ENCODE results near the gene TASOR.
"Not testable (repeated sequence)": the region's sequence is repeated elsewhere in the genome, so short reads cannot be mapped to it uniquely, and the experiment has no call there.

TASOR gene

DNA sequence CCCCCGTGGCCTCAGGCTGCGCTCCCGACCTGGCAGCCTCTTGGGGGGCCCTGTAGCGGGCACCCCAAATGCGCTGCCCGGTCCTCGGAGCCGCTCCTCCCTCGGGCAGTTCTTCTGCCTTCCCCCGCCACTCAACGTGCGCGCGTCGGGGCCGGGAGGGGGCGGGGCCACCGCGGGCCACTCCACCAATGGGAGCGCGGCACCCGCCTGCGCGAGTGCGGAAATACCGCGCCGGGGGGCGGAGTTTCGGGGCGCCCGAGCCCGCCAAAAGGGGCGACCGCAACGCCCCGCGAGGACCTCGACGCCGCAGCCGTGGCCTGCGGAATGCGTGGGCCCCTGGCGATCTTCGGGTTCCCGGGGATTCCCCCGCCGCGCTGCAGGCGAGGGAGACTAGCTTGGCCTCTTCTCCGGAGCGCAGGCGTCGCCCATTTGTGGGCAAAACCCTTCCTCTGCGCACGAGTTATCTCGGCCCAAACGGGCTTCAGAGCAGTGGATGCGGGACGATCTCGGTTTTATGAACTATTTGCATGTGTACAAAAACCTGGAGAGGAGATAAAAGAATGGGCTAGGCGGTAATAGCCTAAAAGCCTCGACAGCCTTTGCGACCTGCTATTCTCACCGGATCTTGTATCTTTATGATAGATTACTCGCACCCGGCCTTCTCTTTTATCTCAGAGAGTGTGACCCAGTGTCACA lies at the start of gene TASOR:
Gene TASOR, minus strand, starts transcription at position 144 of the 696 bp plus-strand sequence. CDS start 259 bp downstream, outside the sequence.
- peak; percentile 89 for DNase-seq

DNA sequence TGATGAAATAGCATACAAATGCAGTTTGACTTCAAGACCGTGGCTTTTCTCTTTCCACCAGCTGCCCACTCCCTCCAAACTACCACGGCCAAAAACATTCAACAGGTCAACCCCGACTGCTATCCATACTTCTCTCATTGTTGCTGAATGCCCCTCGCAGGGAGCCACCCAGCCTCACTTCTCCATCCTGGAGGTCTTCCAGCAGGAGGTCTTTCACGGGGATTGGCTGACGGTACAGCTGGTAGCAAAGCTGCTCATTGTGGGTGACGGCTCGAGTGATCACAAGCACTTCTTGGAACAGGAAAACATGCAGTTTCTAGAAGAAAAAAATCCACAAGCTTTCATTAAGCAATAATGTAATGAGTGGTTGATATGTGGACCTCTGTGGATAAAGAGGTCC lies 49.0 kb upstream of the TASOR start:
- no peak for DNase-seq

DNA sequence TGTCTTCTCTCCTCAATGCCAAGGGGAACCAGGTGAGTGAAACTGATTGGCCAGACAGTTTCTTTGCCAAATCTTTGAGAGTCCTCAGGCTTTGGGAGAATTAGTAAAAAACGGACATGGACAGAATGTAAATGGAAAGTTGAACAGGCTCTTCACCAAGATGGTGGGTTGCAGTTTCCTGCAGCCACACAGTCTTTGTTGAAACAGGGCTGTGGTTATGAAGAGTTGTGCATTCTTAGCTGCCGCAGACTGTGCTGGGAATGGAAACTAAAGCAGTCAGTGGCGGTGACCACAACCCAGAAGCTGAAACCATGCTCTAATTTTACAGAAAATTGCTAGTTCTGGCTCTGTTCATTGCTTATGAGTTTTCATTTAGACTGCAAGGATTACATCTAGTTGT lies 42.1 kb upstream of the TASOR start:
- peak; percentile 53 for DNase-seq

- DNase-seq = no peak
Measured at GRCh38 chr3:56724676-56725075, 41.6 kb upstream of the TASOR start.

GRCh38 chr3:56720849-56721248 lies 37.8 kb upstream of the TASOR start:
- no peak for DNase-seq

- not testable (repeated sequence) for DNase-seq
Measured at GRCh38 chr3:56718809-56719208, 35.7 kb upstream of the TASOR start.

DNA sequence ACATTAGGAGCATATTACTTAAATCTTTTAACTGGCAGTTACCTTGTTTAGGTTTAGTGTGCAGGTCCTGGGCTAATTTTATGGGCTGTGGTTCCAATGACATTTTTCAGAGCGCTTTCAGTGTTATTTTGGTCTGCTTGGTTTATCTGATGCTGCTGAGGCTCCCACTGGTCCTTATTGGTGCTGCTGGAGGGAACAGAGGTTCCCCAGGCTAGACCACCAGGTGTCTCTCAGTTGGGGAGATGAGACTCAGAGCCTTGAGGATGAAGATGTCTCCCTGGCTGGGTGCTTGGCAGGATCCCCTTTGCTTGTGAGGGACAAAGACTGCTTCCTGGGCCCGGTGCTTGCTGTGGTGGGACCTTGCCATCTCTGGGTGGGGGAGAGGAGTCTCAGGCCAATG lies 28.3 kb upstream of the TASOR start:
- DNase-seq = no peak

GRCh38 chr3:56707412-56707811 lies 24.3 kb upstream of the TASOR start:
- DNase-seq = peak; percentile 20

- DNase-seq = no peak
Measured at GRCh38 chr3:56706629-56707028, 23.6 kb upstream of the TASOR start.

DNA sequence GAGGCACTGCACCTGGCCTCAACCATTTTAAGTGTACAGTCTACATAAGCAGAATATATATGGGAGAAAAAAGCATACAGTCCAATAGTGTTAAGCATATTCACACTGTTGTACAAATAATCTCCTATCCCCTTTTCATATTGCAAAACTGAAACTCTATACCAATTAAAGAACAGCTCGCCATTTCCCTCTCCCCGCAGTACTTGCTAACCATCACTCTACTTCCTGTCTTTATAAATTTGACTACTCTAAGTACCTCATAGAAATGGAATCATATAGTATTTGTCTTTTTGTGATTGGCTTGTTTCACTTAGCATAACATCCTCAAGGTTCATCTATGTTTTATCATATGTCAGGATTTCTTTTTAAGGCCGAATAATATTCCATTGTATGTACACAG lies 21.6 kb upstream of the TASOR start:
- no peak for DNase-seq

GRCh38 chr3:56702490-56703315 lies 19.6 kb upstream of the TASOR start:
- DNase-seq = peak; percentile 49

DNA sequence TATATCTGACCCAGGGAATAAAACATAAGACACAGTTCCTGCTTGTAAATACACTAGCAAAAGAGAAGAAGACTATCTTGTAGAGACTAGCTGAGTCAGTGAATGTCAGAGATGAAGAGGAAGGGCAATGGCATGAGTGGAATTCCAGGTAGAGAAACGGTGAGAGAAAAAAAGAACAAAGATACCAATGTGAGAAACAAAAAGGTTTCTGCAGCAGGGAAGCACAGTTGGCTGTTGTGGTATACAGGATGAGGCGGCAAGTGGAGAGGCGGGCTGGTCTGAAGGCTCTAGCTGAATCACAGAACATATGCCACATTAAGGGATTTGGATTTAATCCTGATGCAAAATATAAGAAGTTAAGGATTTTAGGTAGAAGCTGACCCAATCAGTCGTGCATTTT lies 17.1 kb upstream of the TASOR start:
- DNase-seq = no peak

- no peak for DNase-seq
Measured at GRCh38 chr3:56694867-56695683, 12.0 kb upstream of the TASOR start.

DNA sequence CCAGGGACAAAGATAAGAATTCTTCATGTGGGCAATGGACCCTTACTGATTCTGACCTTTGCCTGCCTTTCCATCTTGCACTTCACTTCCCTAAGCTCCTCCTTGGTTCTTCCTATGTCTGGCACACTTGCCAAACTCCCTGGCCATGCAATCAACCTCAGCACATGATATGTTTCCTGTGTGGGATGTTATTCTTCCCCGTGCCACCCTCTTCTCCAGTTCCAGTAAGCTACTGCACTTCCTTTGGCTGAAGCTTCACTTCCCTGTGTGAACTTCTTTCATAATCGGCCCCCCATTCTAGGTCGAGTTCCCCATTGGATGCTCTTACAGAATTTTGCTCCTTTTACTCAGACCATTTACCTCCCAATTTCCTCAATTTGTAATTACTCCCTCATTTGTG lies 10.7 kb upstream of the TASOR start:
- DNase-seq = peak; percentile 31

- peak; percentile 39 for DNase-seq
Measured at GRCh38 chr3:56692520-56693433, 9.7 kb upstream of the TASOR start.

DNA sequence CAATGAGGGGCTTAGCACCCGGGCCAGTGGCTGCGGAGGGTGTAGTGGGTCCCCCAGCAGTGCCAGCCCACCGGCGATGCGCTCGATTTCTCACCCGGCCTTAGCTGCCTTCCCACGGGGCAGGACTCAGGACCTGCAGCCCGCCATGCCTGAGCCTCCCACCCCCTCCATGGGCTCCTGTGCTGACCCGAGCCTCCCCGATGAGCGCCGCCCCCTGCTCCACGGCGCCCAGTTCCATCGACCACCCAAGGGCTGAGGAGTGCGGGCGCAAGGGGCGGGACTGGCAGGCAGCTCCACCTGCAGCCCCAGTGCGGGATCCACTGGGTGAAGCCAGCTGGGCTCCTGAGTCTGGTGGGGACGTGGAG lies 8.9 kb upstream of the TASOR start:
- DNase-seq = not testable (repeated sequence)

GRCh38 chr3:56691165-56692000 lies 8.3 kb upstream of the TASOR start:
- no peak for DNase-seq

- no peak for DNase-seq
Measured at GRCh38 chr3:56689303-56689702, 6.2 kb upstream of the TASOR start.

DNA sequence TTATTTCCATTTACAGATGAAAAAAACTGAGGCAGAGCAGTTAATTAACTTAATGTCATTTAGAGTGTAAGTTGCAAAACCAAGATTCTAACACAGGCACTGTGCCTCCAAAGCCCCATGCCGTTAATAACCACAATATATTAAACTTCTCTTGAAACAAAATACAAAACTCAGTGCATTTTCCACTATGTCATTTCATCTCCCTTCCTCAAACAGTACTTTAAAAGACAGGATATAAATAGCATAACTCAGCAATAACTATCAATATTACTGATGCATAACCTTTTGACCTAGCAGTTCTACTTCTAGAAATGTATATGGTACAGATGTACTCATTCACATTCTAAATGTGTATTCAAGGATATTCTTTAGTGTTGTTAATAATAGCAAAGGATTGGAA lies 5.1 kb upstream of the TASOR start:
- DNase-seq = no peak

DNA sequence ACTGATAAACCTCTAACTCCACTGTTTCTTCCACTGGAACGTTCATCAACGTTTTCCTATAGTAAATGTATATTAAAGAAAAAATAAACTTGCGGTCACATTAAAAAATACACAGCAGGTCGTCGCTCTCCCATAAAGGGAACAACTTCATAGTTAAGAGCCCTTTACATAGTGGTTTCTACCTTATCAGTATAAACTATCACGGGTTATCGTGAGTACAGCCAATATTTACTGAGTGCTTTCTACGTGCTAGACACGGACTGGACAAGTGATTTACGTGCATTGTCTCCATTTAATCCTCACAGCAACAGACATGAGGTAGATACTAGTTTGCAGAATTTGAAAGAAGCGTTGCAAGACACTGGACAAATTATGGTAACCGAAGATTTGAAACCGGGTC lies 964 bp upstream of the TASOR start:
- DNase-seq = no peak

GRCh38 chr3:56682462-56683121 lies 473 bp downstream of the TASOR start:
- peak; percentile 75 for DNase-seq
